Measurements from ENCODE around the gene SZRD1.

Gene SZRD1

GRCh38 chr1:16385659-16386453 is 18.8 kb downstream of the SZRD1 start:
- no peak overlapping the region for H3K27ac ChIP-seq (ENCODE audit: low read length)
- DNase-seq (ENCODE audit: low read depth, low spot score) = no peak
- no peak overlapping the region for H3K4me3 ChIP-seq (ENCODE audit: low read length)
- H3K36me3 ChIP-seq (ENCODE audit: control insufficient read depth, insufficient read depth, low read length) = no peaks in the 10 kb centered on the region
- WGBS (ENCODE audit: insufficient coverage, insufficient read length) = no CpG with 5 or more reads among the region's 9 CpGs
- peaks cover 7% of the 10 kb centered on the region for H3K4me1 ChIP-seq (ENCODE audit: control insufficient read depth, insufficient read depth, low read length)
- H3K9me3 ChIP-seq (ENCODE audit: control insufficient read depth, insufficient read depth, low read length) = no peaks in the 10 kb centered on the region
- no peaks in the 10 kb centered on the region for H3K27me3 ChIP-seq (ENCODE audit: control insufficient read depth, insufficient read depth, low read length)

DNA sequence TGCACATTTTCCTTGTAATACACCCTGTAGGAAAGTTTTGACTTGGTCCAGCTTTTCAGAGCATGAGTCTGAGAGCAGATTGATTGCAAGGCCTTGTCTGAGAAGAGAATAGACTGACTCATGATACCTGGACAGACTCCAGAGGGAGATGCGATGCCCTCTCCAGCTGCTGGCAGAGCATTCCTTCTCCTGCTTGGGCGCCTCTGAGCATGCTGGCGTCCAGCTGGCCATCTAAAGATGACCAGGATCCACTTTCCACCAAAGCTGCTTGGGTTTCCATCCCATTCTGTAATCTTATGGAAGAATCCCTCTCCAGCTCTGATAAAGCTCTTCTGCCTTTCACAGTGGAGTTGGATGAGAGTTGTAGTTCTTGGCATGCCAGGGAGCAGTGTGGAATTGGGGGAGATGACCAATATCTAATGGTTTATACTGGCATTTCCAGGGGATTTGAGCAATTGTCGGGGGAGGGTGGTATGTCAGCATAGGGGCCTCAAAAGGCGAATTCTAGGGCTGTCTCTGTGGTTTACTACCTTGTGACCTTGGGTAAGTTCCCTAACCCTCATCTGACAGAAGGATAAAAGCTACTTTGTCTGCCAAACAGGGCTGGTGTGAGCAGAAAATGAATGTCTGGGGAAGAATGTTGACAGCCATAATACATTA is 19.5 kb downstream of the SZRD1 start:
- no CpG with 5 or more reads among the region's 5 CpGs for WGBS (ENCODE audit: insufficient coverage, insufficient read length)

DNA sequence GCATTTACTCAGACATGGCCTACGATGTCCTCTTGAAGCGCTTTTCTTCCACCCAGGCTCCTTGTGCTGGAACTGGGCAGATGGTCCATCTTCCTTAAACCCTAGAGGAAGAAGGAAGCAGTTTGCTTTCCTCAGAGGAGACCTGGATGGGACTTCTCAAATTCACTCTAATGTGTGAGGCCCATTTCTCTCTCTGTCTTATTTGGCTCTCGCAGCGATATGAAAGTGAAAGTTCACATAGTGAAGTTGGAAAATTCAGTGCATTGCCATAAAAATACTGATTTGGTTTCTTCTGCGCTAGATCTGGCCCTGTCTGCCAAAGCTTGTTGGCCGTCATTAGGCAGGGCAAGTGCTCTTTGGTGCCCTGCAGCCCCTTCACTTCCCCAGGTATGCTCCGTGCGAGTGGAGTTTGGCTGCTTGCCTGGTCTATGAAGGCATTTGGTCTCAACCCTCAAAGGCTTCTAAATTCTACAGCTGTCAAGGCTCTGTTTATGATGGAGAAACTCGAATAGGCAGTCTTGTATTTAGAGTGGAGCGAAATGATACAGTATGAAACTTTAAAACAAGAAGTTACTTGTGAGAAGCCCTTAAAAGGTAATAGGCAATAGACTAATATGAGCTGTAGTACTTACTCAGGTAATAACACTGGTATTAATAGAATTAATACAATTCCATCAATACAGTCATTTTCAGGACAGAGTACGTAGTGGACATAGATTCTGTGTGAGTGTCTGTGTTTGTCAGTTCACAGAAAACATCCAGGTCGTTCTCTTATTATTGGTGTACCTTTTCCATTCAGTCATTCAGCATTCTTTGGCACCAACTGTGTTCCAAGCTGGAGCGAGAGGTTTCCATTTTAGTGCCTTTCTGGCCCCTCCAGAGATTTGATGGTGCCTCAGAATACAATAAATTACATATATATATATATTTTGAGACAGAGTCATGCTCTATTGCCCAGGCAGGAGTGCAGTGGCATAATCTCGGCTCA is 20.5 kb downstream of the SZRD1 start:
- H3K4me1 ChIP-seq (ENCODE audit: control insufficient read depth, insufficient read depth, low read length) = peaks cover 9% of the 10 kb centered on the region
- no peak overlapping the region for H3K4me3 ChIP-seq (ENCODE audit: low read length)
- no peaks in the 10 kb centered on the region for H3K27me3 ChIP-seq (ENCODE audit: control insufficient read depth, insufficient read depth, low read length)
- no peaks in the 10 kb centered on the region for H3K36me3 ChIP-seq (ENCODE audit: control insufficient read depth, insufficient read depth, low read length)
- no peaks in the 10 kb centered on the region for H3K9me3 ChIP-seq (ENCODE audit: control insufficient read depth, insufficient read depth, low read length)
- no CpG with 5 or more reads among the region's 14 CpGs for WGBS (ENCODE audit: insufficient coverage, insufficient read length)
- no peak overlapping the region for H3K27ac ChIP-seq (ENCODE audit: low read length)
- no peak for DNase-seq (ENCODE audit: low read depth, low spot score)

More for the DNA sequence above, 19.5 kb downstream of the SZRD1 start:
- DNase-seq (ENCODE audit: low read depth, low spot score) = no peak
- H3K27ac ChIP-seq (ENCODE audit: low read length) = no peak overlapping the region
- H3K4me1 ChIP-seq (ENCODE audit: control insufficient read depth, insufficient read depth, low read length) = peaks cover 7% of the 10 kb centered on the region
- H3K9me3 ChIP-seq (ENCODE audit: control insufficient read depth, insufficient read depth, low read length) = no peaks in the 10 kb centered on the region
- no peaks in the 10 kb centered on the region for H3K36me3 ChIP-seq (ENCODE audit: control insufficient read depth, insufficient read depth, low read length)
- H3K4me3 ChIP-seq (ENCODE audit: low read length) = no peak overlapping the region
- H3K27me3 ChIP-seq (ENCODE audit: control insufficient read depth, insufficient read depth, low read length) = no peaks in the 10 kb centered on the region

DNA sequence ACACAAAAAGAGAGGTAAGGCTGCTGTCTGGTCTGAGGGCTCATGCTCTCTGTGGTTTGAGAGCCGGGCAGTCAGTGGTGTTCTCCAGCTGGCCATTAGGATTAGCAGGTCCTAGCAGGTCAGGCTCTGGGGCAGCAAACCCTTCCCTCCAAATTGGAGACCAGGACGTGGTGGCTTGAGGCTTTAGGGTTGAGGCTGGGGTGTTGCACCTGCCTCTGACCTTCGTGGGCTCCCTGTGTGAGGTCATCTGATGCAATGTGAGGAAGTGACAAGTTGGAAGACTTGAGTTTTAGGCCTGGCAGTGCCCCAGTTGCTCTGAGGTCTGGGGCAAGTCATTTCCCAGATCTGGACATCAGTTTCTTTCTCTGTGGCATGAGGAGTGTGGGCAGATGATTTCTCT is 24.4 kb downstream of the SZRD1 start:
- Histone ChIP-seq H3K9me3 (ENCODE audit: control insufficient read depth, insufficient read depth, low read length) (no peaks in the 10 kb centered on the region), H3K4me1 (ENCODE audit: control insufficient read depth, insufficient read depth, low read length) (peaks cover 6% of the 10 kb centered on the region; the same call in 1 of the 2 replicates), H3K27ac (ENCODE audit: low read length) (no peak overlapping the region), H3K36me3 (ENCODE audit: control insufficient read depth, insufficient read depth, low read length) (peaks cover 5% of the 10 kb centered on the region; the same call in 1 of the 2 replicates), H3K27me3 (ENCODE audit: control insufficient read depth, insufficient read depth, low read length) (no peaks in the 10 kb centered on the region), H3K4me3 (ENCODE audit: low read length) (no peak overlapping the region)
- DNase-seq (ENCODE audit: low read depth, low spot score) = no peak
- no CpG with 5 or more reads among the region's 3 CpGs for WGBS (ENCODE audit: insufficient coverage, insufficient read length)

GRCh38 chr1:16392740-16393569 is 25.9 kb downstream of the SZRD1 start:
- DNase-seq (ENCODE audit: low read depth, low spot score) = no peak
- no peaks in the 10 kb centered on the region for H3K9me3 ChIP-seq (ENCODE audit: control insufficient read depth, insufficient read depth, low read length)

GRCh38 chr1:16393570-16394521 is 26.8 kb downstream of the SZRD1 start:
- no CpG with 5 or more reads among the region's 10 CpGs for WGBS (ENCODE audit: insufficient coverage, insufficient read length)
- no peak overlapping the region for H3K4me3 ChIP-seq (ENCODE audit: low read length)
- H3K27me3 ChIP-seq (ENCODE audit: control insufficient read depth, insufficient read depth, low read length) = no peaks in the 10 kb centered on the region
- peaks cover 11% of the 10 kb centered on the region; the same call in 1 of the 2 replicates for H3K36me3 ChIP-seq (ENCODE audit: control insufficient read depth, insufficient read depth, low read length)
- peaks cover 6% of the 10 kb centered on the region; the same call in 1 of the 2 replicates for H3K4me1 ChIP-seq (ENCODE audit: control insufficient read depth, insufficient read depth, low read length)
- no peak for DNase-seq (ENCODE audit: low read depth, low spot score)
- H3K27ac ChIP-seq (ENCODE audit: low read length) = no peak overlapping the region
- no peaks in the 10 kb centered on the region for H3K9me3 ChIP-seq (ENCODE audit: control insufficient read depth, insufficient read depth, low read length)

More at GRCh38 chr1:16392740-16393569, 25.9 kb downstream of the SZRD1 start:
- no peak overlapping the region for H3K4me3 ChIP-seq (ENCODE audit: low read length)
- no CpG with 5 or more reads among the region's 21 CpGs for WGBS (ENCODE audit: insufficient coverage, insufficient read length)
- H3K36me3 ChIP-seq (ENCODE audit: control insufficient read depth, insufficient read depth, low read length) = peaks cover 8% of the 10 kb centered on the region; the same call in 1 of the 2 replicates
- H3K27me3 ChIP-seq (ENCODE audit: control insufficient read depth, insufficient read depth, low read length) = no peaks in the 10 kb centered on the region
- H3K4me1 ChIP-seq (ENCODE audit: control insufficient read depth, insufficient read depth, low read length) = peaks cover 6% of the 10 kb centered on the region; the same call in 1 of the 2 replicates
- no peak overlapping the region for H3K27ac ChIP-seq (ENCODE audit: low read length)

DNA sequence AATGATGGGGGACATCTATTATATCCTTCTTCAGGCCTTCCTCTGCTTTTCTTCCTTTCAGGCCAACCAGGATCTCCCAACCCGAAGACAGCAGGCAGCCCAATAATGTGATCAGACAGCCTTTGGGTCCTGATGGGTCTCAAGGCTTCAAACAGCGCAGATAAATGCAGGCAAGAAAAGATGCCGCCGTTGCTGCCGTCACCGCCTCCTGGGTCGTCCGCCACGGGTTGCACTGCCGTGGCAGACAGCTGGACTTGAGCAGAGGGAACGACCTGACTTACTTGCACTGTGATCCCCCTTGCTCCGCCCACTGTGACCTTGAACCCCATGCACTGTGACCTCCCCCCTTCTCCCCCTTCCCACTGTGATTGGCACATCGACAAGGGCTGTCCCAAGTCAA is 27.9 kb downstream of the SZRD1 start:
- DNase-seq (ENCODE audit: low read depth, low spot score) = no peak
- no peak overlapping the region for H3K27ac ChIP-seq (ENCODE audit: low read length)
- peaks cover 6% of the 10 kb centered on the region; the same call in 1 of the 2 replicates for H3K4me1 ChIP-seq (ENCODE audit: control insufficient read depth, insufficient read depth, low read length)
- WGBS (ENCODE audit: insufficient coverage, insufficient read length) = no CpG with 5 or more reads among the region's 13 CpGs
- no peaks in the 10 kb centered on the region for H3K27me3 ChIP-seq (ENCODE audit: control insufficient read depth, insufficient read depth, low read length)
- no peaks in the 10 kb centered on the region for H3K9me3 ChIP-seq (ENCODE audit: control insufficient read depth, insufficient read depth, low read length)
- no peak overlapping the region for H3K4me3 ChIP-seq (ENCODE audit: low read length)
- peaks cover 11% of the 10 kb centered on the region; the same call in 1 of the 2 replicates for H3K36me3 ChIP-seq (ENCODE audit: control insufficient read depth, insufficient read depth, low read length)

DNA sequence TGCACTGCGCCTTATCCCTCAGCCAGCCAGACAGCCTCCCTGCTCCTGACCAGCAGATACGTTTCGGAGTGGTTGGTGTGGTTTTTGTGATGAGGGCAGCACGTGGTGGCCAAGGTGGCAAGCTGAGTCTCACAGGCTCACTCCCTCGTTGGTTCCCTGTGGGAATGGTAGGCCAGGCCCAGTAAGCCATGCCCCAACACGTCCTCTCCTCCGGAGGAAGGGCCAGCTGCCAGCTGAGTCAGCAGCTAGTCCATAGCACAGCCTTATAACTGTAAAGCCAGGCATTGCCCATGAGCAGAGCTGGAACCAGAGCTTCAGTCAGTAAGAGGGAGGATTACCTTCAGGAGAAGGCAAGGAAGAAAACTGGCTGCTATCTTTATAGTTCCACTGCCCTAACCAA is 29.5 kb downstream of the SZRD1 start:
- 0 out of 2 replicates have a peak, but pooled peaks cover 6% of the 10 kb centered on the region for H3K4me1 ChIP-seq (ENCODE audit: control insufficient read depth, insufficient read depth, low read length)
- WGBS (ENCODE audit: insufficient coverage, insufficient read length) = no CpG with 5 or more reads among the region's 7 CpGs
- DNase-seq (ENCODE audit: low read depth, low spot score) = no peak
- H3K27ac ChIP-seq (ENCODE audit: low read length) = no peak overlapping the region
- H3K9me3 ChIP-seq (ENCODE audit: control insufficient read depth, insufficient read depth, low read length) = no peaks in the 10 kb centered on the region
- no peak overlapping the region for H3K4me3 ChIP-seq (ENCODE audit: low read length)
- peaks cover 11% of the 10 kb centered on the region; the same call in 1 of the 2 replicates for H3K36me3 ChIP-seq (ENCODE audit: control insufficient read depth, insufficient read depth, low read length)
- no peaks in the 10 kb centered on the region for H3K27me3 ChIP-seq (ENCODE audit: control insufficient read depth, insufficient read depth, low read length)

GRCh38 chr1:16397120-16397519 is 30.1 kb downstream of the SZRD1 start:
- Histone ChIP-seq H3K27ac (ENCODE audit: low read length) (no peak overlapping the region), H3K36me3 (ENCODE audit: control insufficient read depth, insufficient read depth, low read length) (peaks cover 11% of the 10 kb centered on the region; the same call in 1 of the 2 replicates), H3K9me3 (ENCODE audit: control insufficient read depth, insufficient read depth, low read length) (no peaks in the 10 kb centered on the region), H3K4me1 (ENCODE audit: control insufficient read depth, insufficient read depth, low read length) (0 out of 2 replicates have a peak, but pooled peaks cover 3% of the 10 kb centered on the region), H3K4me3 (ENCODE audit: low read length) (no peak overlapping the region), H3K27me3 (ENCODE audit: control insufficient read depth, insufficient read depth, low read length) (no peaks in the 10 kb centered on the region)
- no peak for DNase-seq (ENCODE audit: low read depth, low spot score)
- 98% methylated on average over 4 of the region's 5 CpGs for WGBS (ENCODE audit: insufficient coverage, insufficient read length)

Measured in iPS DF 6.9 (cell line).